RWPE1 (cell line): Measurements from ENCODE around the gene PUS7.
A peak's percentile ranks its signal among the peaks of the same experiment; 100 is the strongest.
"Not testable (repeated sequence)": the region's sequence is repeated elsewhere in the genome, so short reads cannot be mapped to it uniquely, and the experiment has no call there.

ENCODE experiments used
- CTCF ChIA-PET: fragments of 350-600 bp; sonication (Branson Sonifier 250); formaldehyde crosslinking; extraction: SDS; loops from one replicate; lab custom pipeline; 2021; lab: Yijun Ruan, JAX
- POLR2A ChIA-PET: fragments of 400-600 bp; formaldehyde crosslinking; extraction: SDS; loops from one replicate; lab custom pipeline; 2020; ENCODE audit warnings: antibody characterized with exemption; ENCODE audit not compliant: low non-redundant PET; lab: Yijun Ruan, JAX
- DNase-seq: peaks from one replicate; pipeline ENCODE4 v3.0.0; 2012; ENCODE audit warnings: low spot score
- H3K27ac ChIP-seq: fragments of 450-650 bp; 2 replicates; pipeline ENCODE4 v1.5.1; 2017
- TF ChIP-seq, protein P1 (sequence below): fragments of 450-650 bp; conservative IDR thresholded peaks from 2 replicates; pipeline ENCODE4 v1.5.1; 2017; ENCODE audit warnings: low read depth, mild to moderate bottlenecking

The PUS7 gene

DNA sequence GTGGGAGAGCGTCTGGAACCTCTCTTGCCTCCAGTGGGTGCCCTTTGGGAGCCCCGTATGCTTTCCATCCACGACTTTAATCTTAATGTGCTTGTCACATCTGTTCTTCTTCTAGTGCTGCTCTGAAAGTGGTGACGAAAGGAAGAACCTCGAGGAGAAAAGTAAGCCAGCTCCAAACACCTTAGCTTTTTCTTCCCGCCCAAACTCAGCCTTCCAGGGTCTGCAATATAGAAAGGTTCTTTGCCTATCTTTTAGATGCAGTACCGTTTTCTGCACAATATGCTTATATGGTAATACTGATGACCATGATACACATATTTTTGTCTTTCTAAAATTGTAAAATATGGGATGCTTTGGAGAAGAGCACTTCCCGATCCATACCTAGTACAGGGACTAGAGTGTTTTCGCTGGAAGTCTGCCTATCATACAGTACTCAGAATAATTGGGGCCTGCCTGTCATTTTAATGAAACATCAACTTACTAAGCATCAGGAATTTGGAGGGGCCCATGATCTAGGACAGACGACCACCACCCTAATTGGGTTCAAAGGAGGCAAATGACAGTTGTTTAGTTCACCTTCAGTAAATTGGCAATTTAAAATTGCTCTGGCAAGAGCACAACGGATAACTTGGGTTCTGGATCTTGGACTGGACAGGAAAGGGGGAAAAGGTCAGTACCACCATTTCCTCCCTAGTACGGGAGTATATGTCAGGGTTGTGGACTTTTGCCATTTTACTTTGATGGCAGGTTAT lies 10.8 kb upstream of the PUS7 start:
- CTCF ChIA-PET, result interaction anchor here (0.6 to 0.7 kb wide), 2 partner anchors 56 to 1939 kb away, joined by 3 to 5 read pairs; no protein-coding TSS in a partner anchor
- peak overlapping the region; percentile 76 for H3K27ac ChIP-seq
- no peak for DNase-seq

GRCh38 chr7:105531792-105532671 lies 10.0 kb upstream of the PUS7 start, which contains the start of gene RINT1:
Gene RINT1, plus strand, starts transcription at chr7:105532201. Its CDS starts 115 bp downstream, at chr7:105532316.
- peak; percentile 89 for DNase-seq
- TF ChIP-seq, protein P1, sequence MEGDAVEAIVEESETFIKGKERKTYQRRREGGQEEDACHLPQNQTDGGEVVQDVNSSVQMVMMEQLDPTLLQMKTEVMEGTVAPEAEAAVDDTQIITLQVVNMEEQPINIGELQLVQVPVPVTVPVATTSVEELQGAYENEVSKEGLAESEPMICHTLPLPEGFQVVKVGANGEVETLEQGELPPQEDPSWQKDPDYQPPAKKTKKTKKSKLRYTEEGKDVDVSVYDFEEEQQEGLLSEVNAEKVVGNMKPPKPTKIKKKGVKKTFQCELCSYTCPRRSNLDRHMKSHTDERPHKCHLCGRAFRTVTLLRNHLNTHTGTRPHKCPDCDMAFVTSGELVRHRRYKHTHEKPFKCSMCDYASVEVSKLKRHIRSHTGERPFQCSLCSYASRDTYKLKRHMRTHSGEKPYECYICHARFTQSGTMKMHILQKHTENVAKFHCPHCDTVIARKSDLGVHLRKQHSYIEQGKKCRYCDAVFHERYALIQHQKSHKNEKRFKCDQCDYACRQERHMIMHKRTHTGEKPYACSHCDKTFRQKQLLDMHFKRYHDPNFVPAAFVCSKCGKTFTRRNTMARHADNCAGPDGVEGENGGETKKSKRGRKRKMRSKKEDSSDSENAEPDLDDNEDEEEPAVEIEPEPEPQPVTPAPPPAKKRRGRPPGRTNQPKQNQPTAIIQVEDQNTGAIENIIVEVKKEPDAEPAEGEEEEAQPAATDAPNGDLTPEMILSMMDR, result peak; percentile 97
- POLR2A ChIA-PET, result no interaction called here
- peak within 1 kb of the TSS; percentile 76 for H3K27ac ChIP-seq
- CTCF ChIA-PET, result interaction anchor here (0.6 to 1.4 kb wide), 5 partner anchors 11 to 1940 kb away, joined by 3 to 5 read pairs (median 5); no protein-coding TSS in a partner anchor

More for the DNA sequence above, 10.8 kb upstream of the PUS7 start:
- POLR2A ChIA-PET, result no interaction called here
- TF ChIP-seq, protein P1, result no peak

GRCh38 chr7:105530546-105530945 lies 8.5 kb upstream of the PUS7 start:
- ChIA-PET POLR2A (no interaction called here), CTCF (interaction anchor here (0.7 kb wide), 1 partner anchor 110 kb away, joined by 3 read pairs; no protein-coding TSS in a partner anchor)
- TF ChIP-seq, protein P1, result no peak
- no peak overlapping the region for H3K27ac ChIP-seq
- no peak for DNase-seq

GRCh38 chr7:105530126-105530525 lies 8.1 kb upstream of the PUS7 start:
- POLR2A ChIA-PET, result no interaction called here
- DNase-seq, result no peak
- no peak overlapping the region for H3K27ac ChIP-seq
- CTCF ChIA-PET, result interaction anchor here (0.7 kb wide), 1 partner anchor 110 kb away, joined by 3 read pairs; no protein-coding TSS in a partner anchor
- TF ChIP-seq, protein P1, result no peak

GRCh38 chr7:105527737-105528136 lies 5.7 kb upstream of the PUS7 start:
- H3K27ac ChIP-seq, POLR2A ChIA-PET, DNase-seq: not testable (repeated sequence)
- CTCF ChIA-PET, result interaction anchor here (1.1 kb wide), 1 partner anchor 76 kb away, joined by 4 read pairs; no protein-coding TSS in a partner anchor

DNA sequence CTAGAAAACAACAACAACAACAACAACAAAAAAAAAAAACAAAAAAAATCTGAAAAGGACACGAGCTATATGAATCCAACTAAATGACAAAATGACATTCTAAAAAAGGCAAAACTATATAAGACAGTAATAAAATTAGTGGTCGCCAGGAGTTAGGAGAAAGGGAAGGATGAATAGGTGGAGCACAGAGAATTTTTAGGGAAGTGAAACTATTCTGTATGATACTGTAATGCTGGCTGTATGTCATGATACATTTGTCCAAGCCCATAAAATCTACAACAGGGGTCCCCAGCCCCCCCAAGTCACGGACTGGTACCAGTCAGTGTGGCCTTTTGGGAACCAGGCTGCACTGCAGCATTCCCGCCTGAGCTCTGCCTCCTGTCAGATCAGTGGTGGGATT lies 2.8 kb upstream of the PUS7 start:
- ChIA-PET POLR2A (no interaction called here), CTCF (no interaction called here)
- no peak for DNase-seq
- TF ChIP-seq, protein P1, result no peak
- H3K27ac ChIP-seq, result no peak overlapping the region

- POLR2A ChIA-PET, CTCF ChIA-PET, H3K27ac ChIP-seq, DNase-seq: not testable (repeated sequence)
These were observed 2.4 kb upstream of the PUS7 start for GRCh38 chr7:105524423-105524822.
